Panc1 (cell line): ENCODE results near the gene CNKSR1. TPM values are rescaled to one million over a fixed set of nuclear protein-coding genes. Genes with fewer than 3 reads are reported as not detected.

ENCODE experiments used
- ATAC-seq: fragments of 200-7000 bp; cut with Tn5 transposase; 2 replicates; pipeline ENCODE4 v1.9.1; 2020; ENCODE audit warnings: mild to moderate bottlenecking, moderate library complexity
- BruUV-seq: library from RNA; stranded (reverse); fragments of 400-500 nt; replicated peaks from 2 replicates; lab custom pipeline; 2021; lab: Mats Ljungman, UMichigan
- CTCF ChIA-PET: fragments of 300-600 bp; sonication (Branson Sonifier 250); formaldehyde crosslinking; loops from one replicate; lab custom pipeline; 2022; ENCODE audit warnings: antibody characterized with exemption; lab: Charles Lee
- POLR2A ChIA-PET: fragments of 300-600 bp; sonication (Branson Sonifier 250); formaldehyde crosslinking; loops from one replicate; lab custom pipeline; 2022; ENCODE audit warnings: antibody characterized with exemption; lab: Charles Lee
- DNase-seq: peaks from one replicate; pipeline ENCODE4 v3.0.0-alpha.2; 2010; ENCODE audit warnings: low read depth, low spot score
- H3K27ac ChIP-seq: 2 replicates; pipeline ENCODE4 v1.5.1; 2011; ENCODE audit warnings: mild to moderate bottlenecking, low read length, inconsistent platforms
- H3K27me3 ChIP-seq: fragments of 200-500 bp; sonication (Bioruptor generic); 2 replicates; pipeline ENCODE4 v1.6.0; 2014; ENCODE audit warnings: low read length, inconsistent platforms; ENCODE audit not compliant: control insufficient read depth, insufficient read depth
- H3K36me3 ChIP-seq: fragments of 200-500 bp; sonication (Bioruptor generic); 2 replicates; pipeline ENCODE4 v1.5.1; 2014; ENCODE audit warnings: inconsistent platforms, mild to moderate bottlenecking, low read length, moderate library complexity; ENCODE audit not compliant: control insufficient read depth, insufficient read depth
- H3K4me1 ChIP-seq: 2 replicates; pipeline ENCODE4 v1.5.1; 2011; ENCODE audit warnings: inconsistent platforms, mild to moderate bottlenecking, low read length, moderate library complexity; ENCODE audit not compliant: control insufficient read depth, insufficient read depth
- H3K4me3 ChIP-seq, 2 experiments: 2 replicates each; pipeline ENCODE4 v1.5.1; 2011 to 2012; ENCODE audit warnings: low read depth in 2 of 2, low read length in 2 of 2, mild to moderate bottlenecking in 2 of 2, inconsistent platforms in 1 of 2, moderate library complexity in 1 of 2
- H3K9me3 ChIP-seq: fragments of 200-500 bp; sonication (Bioruptor generic); 2 replicates; pipeline ENCODE4 v1.5.1; 2014; ENCODE audit warnings: low read depth, mild to moderate bottlenecking, inconsistent platforms, low read length, moderate library complexity; ENCODE audit not compliant: control insufficient read depth, insufficient read depth
- CTCF ChIP-seq: fragments of 450-650 bp; IDR thresholded peaks from 2 replicates; pipeline ENCODE4 v1.5.1; 2017; ENCODE audit warnings: mild to moderate bottlenecking
- POLR2AphosphoS5 ChIP-seq: IDR thresholded peaks from 2 replicates; pipeline ENCODE4 v1.6.1; 2012; ENCODE audit warnings: mild to moderate bottlenecking, low read depth, low read length, moderate library complexity
- REST ChIP-seq, 2 experiments: IDR thresholded peaks; 2 replicates each; pipeline ENCODE4 v1.6.1; 2011 to 2012; ENCODE audit warnings: low read depth in 2 of 2, control low read depth in 1 of 2, low read length in 1 of 2, mild to moderate bottlenecking in 1 of 2, moderate library complexity in 1 of 2; ENCODE audit not compliant: insufficient read depth in 1 of 2
- SIN3A ChIP-seq: IDR thresholded peaks from 2 replicates; pipeline ENCODE4 v1.6.1; 2012; ENCODE audit warnings: low read depth, mild to moderate bottlenecking, low read length, moderate library complexity, borderline replicate concordance; ENCODE audit not compliant: insufficient read depth
- TCF7L2 ChIP-seq: IDR thresholded peaks from 2 replicates; pipeline ENCODE4 v1.6.1; 2011; ENCODE audit warnings: mild to moderate bottlenecking, low read depth, low read length, inconsistent platforms
- in situ Hi-C: cut with HindIII; loops from 2 replicates; pipeline ENCODE4 v1.10.0; 2016; ENCODE audit warnings: low sequenced_read_pairs, low pct_unique_long_range_greater_than_20kb
- intact Hi-C: fragments of 100-400 bp; cut with micrococcal nuclease; formaldehyde crosslinking; loops from one replicate; pipeline ENCODE4 v1.10.0; 2022; ENCODE audit not compliant: unreplicated experiment
- total RNA-seq: library from RNA; stranded (reverse); gene quantifications from one replicate; pipeline ENCODE4 v1.2.1, GENCODE V29; 2021; ENCODE audit not compliant: unreplicated experiment

CNKSR1 gene
- total RNA-seq, 1 experiment from 2014 or later = 13.7 TPM

GRCh38 chr1:26160527-26161414 lies 16.5 kb upstream of the CNKSR1 start:
- Histone ChIP-seq H3K4me3 (peak overlapping the region in 1 of 2 experiments; percentile 53; a peak in 2 of 4 replicates), H3K9me3 (no peaks in the 10 kb centered on the region), H3K36me3 (no peaks in the 10 kb centered on the region), H3K27me3 (no peaks in the 10 kb centered on the region), H3K27ac (peak overlapping the region; percentile 73), H3K4me1 (peaks cover 6% of the 10 kb centered on the region; the same call in 1 of the 2 replicates)
- in situ Hi-C loops (no loop called here), intact Hi-C loops (no loop called here)
- ChIA-PET POLR2A (no interaction called here), CTCF (no interaction called here)
- TF ChIP-seq CTCF (no peak), POLR2AphosphoS5 (no peak), REST (IDR thresholded peaks at IDR 0.05; ENCODE audit: insufficient read depth in 1 of 2, low read depth in 2 of 2, low read length in 1 of 2) (no peak), TCF7L2 (no peak), SIN3A (no peak)
- no TSS peak for BruUV-seq
- DNase-seq (no peak), ATAC-seq (no peak)

- Histone ChIP-seq H3K27me3 (no peaks in the 10 kb centered on the region), H3K4me3 (peak overlapping the region; percentile 47 to 56), H3K36me3 (no peaks in the 10 kb centered on the region), H3K27ac (peak overlapping the region; percentile 73), H3K4me1 (peaks cover 6% of the 10 kb centered on the region; the same call in 1 of the 2 replicates), H3K9me3 (no peaks in the 10 kb centered on the region)
- in situ Hi-C loops = no loop called here
- intact Hi-C loops = no loop called here
- ChIA-PET CTCF (no interaction called here), POLR2A (no interaction called here)
- peak; percentile 39; the same call in 1 of the 2 replicates for TF ChIP-seq CTCF
- TF ChIP-seq TCF7L2 = no peak
- BruUV-seq = no TSS peak
- no peak for DNase-seq
- peak; percentile 71 for ATAC-seq
Observed at GRCh38 chr1:26161415-26162219, 15.7 kb upstream of the CNKSR1 start.
